ENCODE results near the gene ARMC5.
A peak's percentile ranks its signal among the peaks of the same experiment; 100 is the strongest.

ARMC5 gene

GRCh38 chr16:31461201-31461920 lies 2.1 kb downstream of the ARMC5 start:
- DNase-seq (ENCODE audit: low read depth) = no peak

GRCh38 chr16:31461921-31462804 lies 2.9 kb downstream of the ARMC5 start:
- DNase-seq (ENCODE audit: low read depth) = no peak

- no peak for DNase-seq (ENCODE audit: low read depth)
Measured at GRCh38 chr16:31464348-31464769, 5.1 kb downstream of the ARMC5 start.

- no peak for DNase-seq (ENCODE audit: low read depth)
Measured at GRCh38 chr16:31464781-31465260, 5.5 kb downstream of the ARMC5 start.

GRCh38 chr16:31465788-31466370 lies 6.6 kb downstream of the ARMC5 start:
- DNase-seq (ENCODE audit: low read depth) = no peak

GRCh38 chr16:31466381-31466841 lies 7.1 kb downstream of the ARMC5 start:
- DNase-seq (ENCODE audit: low read depth) = no peak

GRCh38 chr16:31467151-31467773 lies 8.0 kb downstream of the ARMC5 start:
- DNase-seq (ENCODE audit: low read depth) = no peak

GRCh38 chr16:31467858-31468257 lies 8.6 kb downstream of the ARMC5 start:
- DNase-seq (ENCODE audit: low read depth) = no peak

GRCh38 chr16:31470615-31471014 lies 11.3 kb downstream of the ARMC5 start:
- DNase-seq (ENCODE audit: low read depth) = no peak

- no peak for DNase-seq (ENCODE audit: low read depth)
Measured at GRCh38 chr16:31471241-31471874, 12.1 kb downstream of the ARMC5 start.

GRCh38 chr16:31471875-31472708 lies 12.8 kb downstream of the ARMC5 start, which contains the start of gene TGFB1I1:
TSS of gene TGFB1I1 (plus strand) at chr16:31472152. CDS start at chr16:31472189, 37 bp downstream.
- DNase-seq (ENCODE audit: low read depth) = no peak

- no peak for DNase-seq (ENCODE audit: low read depth)
Measured at GRCh38 chr16:31472709-31473203, 13.5 kb downstream of the ARMC5 start.

- no peak for DNase-seq (ENCODE audit: low read depth)
Measured at GRCh38 chr16:31473264-31473984, 14.1 kb downstream of the ARMC5 start.

GRCh38 chr16:31474173-31474714 lies 14.9 kb downstream of the ARMC5 start:
- DNase-seq (ENCODE audit: low read depth) = no peak

GRCh38 chr16:31474773-31475738 lies 15.8 kb downstream of the ARMC5 start:
- DNase-seq (ENCODE audit: low read depth) = no peak

GRCh38 chr16:31475946-31476302 lies 16.6 kb downstream of the ARMC5 start:
- no peak for DNase-seq (ENCODE audit: low read depth)

GRCh38 chr16:31476303-31477219 lies 17.3 kb downstream of the ARMC5 start:
- peak; percentile 76 for DNase-seq (ENCODE audit: low read depth)
